Nephron progenitor cell (in vitro differentiated cells): ENCODE data around the gene RO60.
A peak's percentile ranks its signal among the peaks of the same experiment; 100 is the strongest.

ENCODE experiments used
- DNase-seq: peaks from one replicate; pipeline ENCODE4 v3.0.0; 2021
- H3K27ac Mint-ChIP-seq: 2 replicates; pipeline ENCODE4 v1.8.0; 2021; ENCODE audit warnings: mild to moderate bottlenecking, moderate library complexity, mixed read lengths
- H3K27me3 Mint-ChIP-seq: 2 replicates; pipeline ENCODE4 v1.8.0; 2021; ENCODE audit warnings: mild to moderate bottlenecking, low read depth, mixed read lengths; ENCODE audit not compliant: poor library complexity
- H3K36me3 Mint-ChIP-seq: 2 replicates; pipeline ENCODE4 v1.8.0; 2021; ENCODE audit warnings: low read depth, mixed read lengths
- H3K4me1 Mint-ChIP-seq: 2 replicates; pipeline ENCODE4 v1.8.0; 2021; ENCODE audit warnings: mixed read lengths
- H3K4me3 Mint-ChIP-seq: 2 replicates; pipeline ENCODE4 v1.8.0; 2021; ENCODE audit warnings: mild to moderate bottlenecking, moderate library complexity, mixed read lengths
- H3K9me3 Mint-ChIP-seq: 2 replicates; pipeline ENCODE4 v1.8.0; 2021; ENCODE audit warnings: mild to moderate bottlenecking, moderate library complexity, mixed read lengths
- TF ChIP-seq, protein P1 (sequence below): fragments of 200-600 bp; sonication (generic); IDR thresholded peaks from 2 replicates; pipeline ENCODE4 v1.5.0; 2021; ENCODE audit warnings: antibody characterized with exemption

The RO60 gene

DNA sequence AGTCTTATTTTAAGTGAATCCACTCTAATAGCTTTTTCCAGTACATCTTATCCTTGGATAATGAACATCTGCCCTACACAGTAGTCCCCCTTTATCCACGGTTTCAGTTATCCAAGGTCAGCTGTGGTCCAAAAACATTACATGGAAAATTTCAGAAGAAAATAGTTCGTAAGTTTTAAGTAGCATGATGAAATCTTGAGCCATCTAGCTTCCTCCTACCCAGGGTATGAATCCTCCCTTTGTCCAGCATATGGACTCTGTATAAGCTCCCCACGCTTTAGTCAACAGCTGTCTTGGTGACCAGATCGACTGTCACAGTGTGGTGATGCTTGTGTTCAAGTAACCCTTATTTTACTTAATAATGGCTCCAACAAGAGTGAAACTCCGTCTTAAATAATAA is 43.2 kb downstream of the RO60 start:
- Mint-ChIP-seq H3K4me1 (peaks cover 20% of the 10 kb centered on the region), H3K9me3 (no peaks in the 10 kb centered on the region), H3K27me3 (no peaks in the 10 kb centered on the region), H3K27ac (no peak overlapping the region), H3K4me3 (no peak overlapping the region), H3K36me3 (no peaks in the 10 kb centered on the region)
- no peak for DNase-seq
- TF ChIP-seq, protein P1, sequence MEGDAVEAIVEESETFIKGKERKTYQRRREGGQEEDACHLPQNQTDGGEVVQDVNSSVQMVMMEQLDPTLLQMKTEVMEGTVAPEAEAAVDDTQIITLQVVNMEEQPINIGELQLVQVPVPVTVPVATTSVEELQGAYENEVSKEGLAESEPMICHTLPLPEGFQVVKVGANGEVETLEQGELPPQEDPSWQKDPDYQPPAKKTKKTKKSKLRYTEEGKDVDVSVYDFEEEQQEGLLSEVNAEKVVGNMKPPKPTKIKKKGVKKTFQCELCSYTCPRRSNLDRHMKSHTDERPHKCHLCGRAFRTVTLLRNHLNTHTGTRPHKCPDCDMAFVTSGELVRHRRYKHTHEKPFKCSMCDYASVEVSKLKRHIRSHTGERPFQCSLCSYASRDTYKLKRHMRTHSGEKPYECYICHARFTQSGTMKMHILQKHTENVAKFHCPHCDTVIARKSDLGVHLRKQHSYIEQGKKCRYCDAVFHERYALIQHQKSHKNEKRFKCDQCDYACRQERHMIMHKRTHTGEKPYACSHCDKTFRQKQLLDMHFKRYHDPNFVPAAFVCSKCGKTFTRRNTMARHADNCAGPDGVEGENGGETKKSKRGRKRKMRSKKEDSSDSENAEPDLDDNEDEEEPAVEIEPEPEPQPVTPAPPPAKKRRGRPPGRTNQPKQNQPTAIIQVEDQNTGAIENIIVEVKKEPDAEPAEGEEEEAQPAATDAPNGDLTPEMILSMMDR = no peak

DNA sequence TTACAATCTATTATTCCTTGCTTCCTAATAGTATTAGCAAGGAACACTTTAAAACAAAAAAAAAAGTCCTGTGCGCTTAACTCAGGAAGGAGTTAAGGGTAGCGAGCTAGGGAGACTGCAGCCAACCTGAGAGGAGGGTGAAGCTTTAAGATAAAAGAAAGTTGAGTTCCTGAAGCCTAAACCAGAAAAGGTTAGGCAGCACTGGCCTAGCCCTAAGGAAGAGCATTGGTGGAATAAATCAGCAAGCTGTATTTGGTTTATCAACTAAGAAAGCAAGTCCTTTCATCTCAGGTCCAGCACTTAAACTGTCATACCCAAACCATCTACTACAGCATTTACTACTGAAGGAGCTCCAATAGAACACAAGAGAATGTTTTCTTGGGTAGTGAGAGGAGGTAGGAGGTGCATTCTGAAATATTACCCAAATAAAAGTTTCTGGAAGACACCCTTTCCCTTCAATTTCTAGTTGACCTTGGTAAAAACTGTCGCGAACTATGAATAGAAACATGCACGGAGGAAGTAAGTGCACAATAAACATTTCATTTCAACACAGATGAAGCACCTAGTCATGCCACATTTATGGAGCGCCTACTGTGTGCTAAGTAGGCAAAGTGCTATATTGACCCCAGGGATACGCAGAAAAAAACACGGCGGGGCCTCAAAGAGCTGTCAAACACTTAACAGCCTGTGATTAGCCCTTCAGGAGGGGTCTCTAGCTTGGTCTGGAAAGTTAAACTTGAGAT is 44.5 kb downstream of the RO60 start:
- TF ChIP-seq, protein P1 = no peak
- Mint-ChIP-seq H3K4me1 (peaks cover 20% of the 10 kb centered on the region), H3K4me3 (peak overlapping the region; percentile 88), H3K9me3 (no peaks in the 10 kb centered on the region), H3K27ac (no peak overlapping the region), H3K27me3 (no peaks in the 10 kb centered on the region), H3K36me3 (no peaks in the 10 kb centered on the region)
- DNase-seq = no peak

DNA sequence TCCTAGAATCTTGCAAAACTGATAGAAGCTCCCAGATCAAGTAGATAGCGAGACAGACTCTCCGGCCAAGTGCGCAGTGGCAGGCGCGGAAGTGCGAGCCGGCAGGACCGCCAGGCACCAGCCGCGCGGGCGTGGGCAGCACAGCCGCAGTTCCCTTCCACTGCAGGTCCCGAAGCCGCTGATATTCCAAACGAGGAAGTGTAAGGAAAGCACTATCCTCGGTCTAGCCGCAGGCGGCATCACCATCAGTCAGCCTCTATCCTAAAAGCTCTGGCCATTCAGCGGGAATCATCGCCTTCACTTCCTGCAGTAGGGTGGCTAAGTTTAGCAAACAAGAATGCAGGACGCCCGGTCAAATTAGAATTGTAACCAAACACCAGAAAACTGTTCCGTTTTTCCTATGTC is 45.1 kb downstream of the RO60 start:
- peak; percentile 46 for DNase-seq
- Mint-ChIP-seq H3K4me1 (peaks cover 20% of the 10 kb centered on the region), H3K4me3 (peak overlapping the region; percentile 88), H3K27me3 (peaks cover 3% of the 10 kb centered on the region), H3K27ac (peak overlapping the region; percentile 82), H3K9me3 (no peaks in the 10 kb centered on the region), H3K36me3 (no peaks in the 10 kb centered on the region)
- TF ChIP-seq, protein P1 = no peak

DNA sequence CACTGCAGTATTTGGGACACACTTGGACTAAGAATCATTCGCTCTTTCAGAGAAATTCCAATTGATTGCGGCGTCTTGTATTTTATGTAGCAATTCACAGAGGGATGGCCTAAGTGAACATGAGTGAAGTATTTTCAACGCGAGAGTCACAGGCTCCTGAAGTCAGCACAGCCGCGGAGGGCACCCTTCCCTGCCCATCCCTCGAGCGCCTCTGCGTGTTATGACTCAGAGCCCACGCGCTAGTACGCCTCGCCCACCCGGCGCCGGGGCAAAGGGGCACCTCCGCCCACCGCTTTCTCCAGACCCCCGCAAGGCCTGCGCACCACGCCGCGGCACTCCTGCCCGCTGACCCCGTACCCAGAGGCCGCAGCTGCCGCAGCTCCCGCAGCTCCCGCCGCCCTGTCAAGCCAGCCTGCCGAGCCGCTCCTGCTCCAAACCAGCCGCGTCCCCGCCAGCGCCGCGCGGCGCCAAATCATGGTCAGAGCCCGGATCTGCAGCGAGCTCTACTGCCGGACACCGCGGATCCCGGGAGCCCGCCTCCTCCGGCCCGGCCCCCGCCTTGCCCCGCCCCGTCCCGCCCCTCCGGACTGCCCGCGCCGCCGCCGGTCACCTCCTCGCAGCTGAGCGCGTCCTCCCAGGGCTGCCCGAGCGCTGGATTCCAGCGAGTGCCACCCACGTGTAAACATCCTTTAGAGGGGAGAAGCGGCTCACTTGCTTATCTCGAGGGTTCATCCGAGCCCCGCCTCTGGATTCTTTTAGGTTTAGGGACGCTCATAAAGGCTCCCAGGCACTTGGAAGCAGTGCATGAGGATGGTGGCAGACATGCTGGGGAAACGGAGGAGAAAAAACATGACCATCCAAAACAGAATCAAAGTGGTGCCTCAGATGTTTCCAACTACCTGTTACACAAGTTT is 45.8 kb downstream of the RO60 start, which contains the start of gene GLRX2:
Gene GLRX2 (minus strand): TSS at position 508 of the 914 bp plus-strand sequence. CDS start 32 bp downstream, at position 476.
- Mint-ChIP-seq H3K27me3 (peaks cover 3% of the 10 kb centered on the region), H3K4me3 (peak within 1 kb of the TSS; percentile 88), H3K36me3 (no peaks in the 10 kb centered on the region), H3K9me3 (no peaks in the 10 kb centered on the region), H3K27ac (peak within 1 kb of the TSS; percentile 93), H3K4me1 (peaks cover 20% of the 10 kb centered on the region)
- TF ChIP-seq, protein P1 = no peak
- peak; percentile 90 for DNase-seq

DNA sequence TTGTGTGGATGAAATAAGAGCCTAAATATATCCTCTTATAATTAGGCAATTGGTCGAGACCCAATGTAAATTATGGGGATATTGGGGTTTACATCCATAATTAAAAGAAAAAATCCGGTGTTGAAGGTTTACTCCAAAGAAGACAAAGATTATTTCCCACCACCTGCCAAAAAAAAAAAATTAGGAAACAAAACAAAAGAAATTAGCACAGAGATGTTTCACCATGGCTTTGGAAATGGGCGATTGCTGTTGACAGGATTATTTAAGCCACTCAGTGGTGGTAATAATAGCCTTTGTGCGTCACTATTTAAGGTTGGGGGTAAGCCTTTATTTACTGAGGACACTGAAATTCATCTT is 46.4 kb downstream of the RO60 start:
- no peak for DNase-seq
- Mint-ChIP-seq H3K4me3 (peak overlapping the region; percentile 88), H3K36me3 (no peaks in the 10 kb centered on the region), H3K4me1 (peaks cover 20% of the 10 kb centered on the region), H3K9me3 (no peaks in the 10 kb centered on the region), H3K27me3 (peaks cover 3% of the 10 kb centered on the region), H3K27ac (no peak overlapping the region)
- TF ChIP-seq, protein P1 = no peak
